WI38 (cell line): ENCODE measurements around the gene CD84.

Source experiments
- H3K4me3 ChIP-seq: 2 replicates; pipeline ENCODE4 v1.5.1; 2011; ENCODE audit warnings: low read depth, mild to moderate bottlenecking, control low read depth, low read length
- CTCF ChIP-seq: IDR thresholded peaks from 2 replicates; pipeline ENCODE4 v1.5.1; 2012; ENCODE audit warnings: low read depth, mild to moderate bottlenecking, control low read depth, low read length

CD84 gene

GRCh38 chr1:160623862-160624261, 44.6 kb upstream of the CD84 start:
- no peak for TF ChIP-seq CTCF
- no peak overlapping the region for H3K4me3 ChIP-seq

- no peak for TF ChIP-seq CTCF
- no peak overlapping the region for H3K4me3 ChIP-seq
These were observed 43.9 kb upstream of the CD84 start for GRCh38 chr1:160623227-160623633.

- H3K4me3 ChIP-seq: no peak overlapping the region
- TF ChIP-seq CTCF: no peak
These were observed 43.4 kb upstream of the CD84 start for GRCh38 chr1:160622501-160623226.

GRCh38 chr1:160621633-160622413, 42.5 kb upstream of the CD84 start:
- H3K4me3 ChIP-seq: no peak overlapping the region
- no peak for TF ChIP-seq CTCF

GRCh38 chr1:160620942-160621632, 41.8 kb upstream of the CD84 start:
- no peak for TF ChIP-seq CTCF
- H3K4me3 ChIP-seq: no peak overlapping the region

GRCh38 chr1:160619742-160620277, 40.5 kb upstream of the CD84 start:
- no peak overlapping the region for H3K4me3 ChIP-seq
- TF ChIP-seq CTCF: no peak
